Activated CD4-positive, alpha-beta T cell treated with anti-CD3 and anti-CD28 coated beads, Interleukin-2, amount 50 U/mL, for 48 hours (primary cell): Measurements from ENCODE around the gene PPP1R37.
A peak's percentile ranks its signal among the peaks of the same experiment; 100 is the strongest.

Experiments
- DNase-seq, 2 experiments: peaks; one replicate each; pipeline ENCODE4 v3.0.0-alpha.2; 2020

PPP1R37 gene

GRCh38 chr19:45156011-45156630 lies 63.1 kb downstream of the PPP1R37 start:
- DNase-seq: no peak

DNA sequence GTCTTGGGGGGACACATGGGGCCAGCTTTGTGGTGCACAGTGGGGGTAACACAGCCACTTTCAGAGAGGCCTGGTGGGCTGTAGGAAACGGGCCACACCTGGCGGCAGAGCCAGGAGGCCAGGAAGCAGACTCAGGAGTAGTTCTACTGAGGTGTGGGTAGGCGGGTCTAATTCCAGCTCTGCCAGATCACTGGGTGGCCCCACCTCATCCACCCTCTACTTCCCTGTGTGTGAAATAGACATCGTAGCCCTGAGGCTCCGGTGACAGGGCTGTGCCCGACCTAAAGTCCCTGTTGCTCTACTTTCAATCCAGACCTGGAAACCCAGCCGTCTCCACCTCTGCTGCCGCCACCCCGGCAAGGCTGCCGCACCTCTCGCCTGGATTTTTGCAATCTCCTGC lies 63.8 kb downstream of the PPP1R37 start:
- DNase-seq: no peak

GRCh38 chr19:45158503-45159209 lies 65.7 kb downstream of the PPP1R37 start:
- no peak for DNase-seq

DNA sequence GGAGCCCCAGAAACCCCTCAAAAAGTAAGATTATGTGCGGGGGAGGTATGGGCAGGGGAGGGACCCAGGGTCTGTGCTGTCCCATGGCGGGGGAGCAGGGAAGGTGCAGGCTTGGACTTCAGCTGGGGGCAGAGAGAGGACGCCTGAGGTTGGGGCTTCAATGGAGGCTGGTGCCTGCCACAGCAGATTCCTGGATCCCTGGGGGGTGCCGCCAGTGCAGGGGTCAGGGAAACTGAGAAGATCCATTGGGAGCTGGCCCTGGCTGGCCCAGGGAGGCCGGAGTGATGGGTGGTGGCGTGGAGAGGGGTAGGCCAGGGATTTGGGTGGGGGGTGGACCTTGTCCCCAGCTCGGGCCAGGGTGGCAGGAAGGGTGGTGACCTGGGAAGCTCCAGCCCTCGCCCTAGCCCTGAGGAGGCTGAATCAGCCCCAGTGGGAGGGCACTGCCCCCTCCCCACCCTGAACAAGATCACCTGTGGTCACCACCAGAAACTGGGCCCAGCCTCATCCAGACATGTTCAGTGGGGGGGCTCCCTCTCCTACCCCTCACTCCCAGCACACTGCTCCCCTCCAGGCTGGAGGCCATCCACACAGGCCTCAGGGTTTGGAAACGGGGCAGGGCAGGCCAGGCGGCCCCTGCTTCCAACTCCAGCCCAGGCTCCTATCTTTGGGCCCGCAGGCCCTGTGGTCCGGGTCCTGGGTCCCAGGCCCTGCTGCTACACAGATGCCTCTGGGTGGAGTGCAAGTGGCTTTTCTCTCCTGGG lies 66.4 kb downstream of the PPP1R37 start:
- no peak for DNase-seq

- DNase-seq: no peak
Measured at GRCh38 chr19:45159971-45160324, 67.0 kb downstream of the PPP1R37 start.

DNA sequence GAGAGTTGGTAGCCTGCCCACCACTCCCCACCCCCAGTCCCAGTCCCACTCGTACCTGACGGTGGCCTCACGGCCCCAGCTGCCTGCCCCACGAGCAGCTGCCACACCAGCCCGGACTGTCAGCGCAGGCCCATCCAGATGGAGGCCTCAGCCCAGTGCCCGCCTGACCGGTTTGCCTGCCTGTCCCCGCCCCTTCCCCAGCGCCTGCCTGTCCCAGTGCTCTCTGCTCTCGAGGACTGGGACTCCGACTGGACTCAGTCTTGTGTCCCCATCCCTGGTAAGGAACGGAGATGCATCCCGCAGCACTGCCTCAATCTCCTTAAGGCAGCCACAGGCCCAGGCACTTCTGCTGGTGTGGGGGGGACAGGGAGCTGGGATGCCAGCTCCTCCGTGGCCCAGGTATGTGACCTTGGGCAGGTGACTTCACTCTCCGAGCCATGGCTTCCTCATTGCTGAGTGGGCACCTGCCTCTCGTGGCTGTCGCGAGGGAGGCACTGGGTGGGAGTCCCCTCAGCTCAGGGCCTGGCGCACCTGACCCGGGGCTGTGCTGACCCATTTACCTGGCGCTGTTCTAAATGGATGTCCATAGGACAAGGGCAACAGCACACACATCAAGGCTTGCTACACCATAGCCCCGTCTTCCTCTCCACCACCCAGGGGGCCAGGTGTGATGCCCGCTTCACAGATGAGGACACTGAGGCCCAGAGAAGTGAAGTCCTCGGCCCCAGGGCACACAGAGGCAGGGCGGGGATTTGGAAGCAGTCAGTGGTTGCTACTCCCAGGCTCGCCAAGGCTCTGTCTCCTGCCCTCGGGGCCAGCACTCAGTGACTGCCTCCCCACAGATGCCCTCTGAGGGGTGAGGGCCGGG lies 68.1 kb downstream of the PPP1R37 start, which contains the start of gene NKPD1:
Gene NKPD1 (minus strand): TSS at position 113 of the 868 bp plus-strand sequence. CDS start 832 bp downstream, outside the sequence.
- DNase-seq: no peak

GRCh38 chr19:45161738-45162607 lies 69.0 kb downstream of the PPP1R37 start:
- DNase-seq: no peak

- no peak for DNase-seq
Measured at GRCh38 chr19:45162608-45163143, 69.7 kb downstream of the PPP1R37 start.

DNA sequence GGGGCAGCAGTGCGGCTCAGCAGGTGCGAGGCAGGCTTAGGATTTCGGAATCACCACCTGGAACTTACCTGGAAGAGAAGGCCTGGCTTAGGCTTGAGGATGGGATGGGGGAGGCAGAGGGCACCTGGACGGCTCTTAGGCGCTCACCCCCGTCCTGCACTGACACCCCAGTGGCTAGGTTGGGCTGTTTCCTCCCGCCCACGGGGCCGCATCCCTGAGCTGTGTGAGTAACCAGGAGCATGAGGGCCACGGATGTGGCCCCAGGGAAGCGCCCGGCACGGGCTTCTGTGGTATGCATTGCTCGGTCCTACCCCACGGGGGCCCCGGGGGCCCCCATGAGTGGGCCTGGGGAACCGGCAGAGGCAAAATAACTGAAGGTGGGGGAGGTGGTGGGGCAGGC lies 70.2 kb downstream of the PPP1R37 start:
- DNase-seq: no peak

- DNase-seq: no peak
Measured at GRCh38 chr19:45163751-45164460, 70.9 kb downstream of the PPP1R37 start.

DNA sequence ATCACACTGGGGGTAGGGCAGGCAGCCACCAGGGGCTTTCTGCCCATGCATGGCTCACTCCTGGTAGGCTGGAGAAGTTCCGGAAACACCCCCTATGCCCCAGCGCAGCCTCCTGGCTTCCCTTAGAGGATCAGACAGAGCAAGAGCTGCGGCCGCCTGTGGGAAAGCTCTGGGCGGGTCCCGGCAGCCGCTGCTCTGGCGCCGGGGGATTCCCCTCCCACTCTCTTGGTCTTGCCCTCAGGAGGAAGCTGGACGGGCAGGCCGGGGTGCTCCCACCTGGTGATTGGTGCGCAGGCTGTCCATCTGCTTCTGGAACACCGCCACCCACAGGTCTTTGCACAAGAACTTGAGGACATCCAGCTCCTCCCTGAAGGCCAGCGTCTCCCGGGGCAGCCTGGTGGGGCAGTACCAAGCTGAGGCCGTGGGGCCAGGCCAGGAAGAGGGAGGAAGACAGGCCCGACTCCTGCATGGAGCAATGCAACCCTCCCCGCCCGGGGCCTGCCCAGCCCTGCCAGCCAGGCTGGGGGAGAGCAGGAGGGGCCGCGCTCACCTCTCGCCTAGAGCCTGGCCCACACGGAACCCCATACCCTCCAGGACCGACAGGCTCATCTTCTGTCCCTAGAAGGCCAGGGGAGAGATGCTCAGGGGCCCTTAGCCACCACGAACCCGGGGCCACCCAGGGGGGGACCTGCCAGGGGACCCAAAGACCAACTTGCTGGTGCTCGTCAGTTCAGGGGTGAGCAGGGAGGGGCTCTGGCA lies 71.8 kb downstream of the PPP1R37 start:
- DNase-seq: peak; percentile 78 to 82

GRCh38 chr19:45166723-45167252 lies 73.8 kb downstream of the PPP1R37 start:
- DNase-seq: no peak

DNA sequence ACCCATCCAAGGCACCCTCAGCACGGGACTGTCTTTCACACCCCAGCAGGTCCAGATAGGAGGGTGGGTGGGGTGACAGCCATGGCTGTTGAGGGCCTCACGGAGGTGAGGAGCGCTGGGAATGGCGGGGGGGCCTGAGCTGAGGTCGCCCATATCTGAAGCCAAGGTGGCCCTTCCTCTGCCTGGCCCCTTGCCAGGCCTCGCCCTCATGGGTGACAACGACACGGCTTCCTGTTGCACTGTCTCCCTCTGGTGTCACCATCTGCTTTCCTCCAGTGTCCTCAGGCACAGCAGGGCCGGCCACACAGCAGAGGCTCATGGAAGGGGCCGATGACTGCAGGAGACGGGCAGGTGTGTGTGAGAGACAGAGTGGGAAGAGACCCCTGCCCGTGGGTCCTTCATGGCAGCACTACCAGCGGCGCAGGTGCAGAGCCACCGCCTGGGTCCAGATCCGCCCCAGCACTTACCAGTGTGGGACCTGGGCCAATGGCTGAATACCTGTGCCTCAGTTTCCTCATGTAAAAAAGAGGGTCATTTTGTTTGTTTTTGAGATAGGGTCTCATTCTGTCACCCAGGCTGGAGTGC lies 75.9 kb downstream of the PPP1R37 start:
- DNase-seq: no peak

GRCh38 chr19:45169602-45170001 lies 76.6 kb downstream of the PPP1R37 start:
- DNase-seq: no peak

DNA sequence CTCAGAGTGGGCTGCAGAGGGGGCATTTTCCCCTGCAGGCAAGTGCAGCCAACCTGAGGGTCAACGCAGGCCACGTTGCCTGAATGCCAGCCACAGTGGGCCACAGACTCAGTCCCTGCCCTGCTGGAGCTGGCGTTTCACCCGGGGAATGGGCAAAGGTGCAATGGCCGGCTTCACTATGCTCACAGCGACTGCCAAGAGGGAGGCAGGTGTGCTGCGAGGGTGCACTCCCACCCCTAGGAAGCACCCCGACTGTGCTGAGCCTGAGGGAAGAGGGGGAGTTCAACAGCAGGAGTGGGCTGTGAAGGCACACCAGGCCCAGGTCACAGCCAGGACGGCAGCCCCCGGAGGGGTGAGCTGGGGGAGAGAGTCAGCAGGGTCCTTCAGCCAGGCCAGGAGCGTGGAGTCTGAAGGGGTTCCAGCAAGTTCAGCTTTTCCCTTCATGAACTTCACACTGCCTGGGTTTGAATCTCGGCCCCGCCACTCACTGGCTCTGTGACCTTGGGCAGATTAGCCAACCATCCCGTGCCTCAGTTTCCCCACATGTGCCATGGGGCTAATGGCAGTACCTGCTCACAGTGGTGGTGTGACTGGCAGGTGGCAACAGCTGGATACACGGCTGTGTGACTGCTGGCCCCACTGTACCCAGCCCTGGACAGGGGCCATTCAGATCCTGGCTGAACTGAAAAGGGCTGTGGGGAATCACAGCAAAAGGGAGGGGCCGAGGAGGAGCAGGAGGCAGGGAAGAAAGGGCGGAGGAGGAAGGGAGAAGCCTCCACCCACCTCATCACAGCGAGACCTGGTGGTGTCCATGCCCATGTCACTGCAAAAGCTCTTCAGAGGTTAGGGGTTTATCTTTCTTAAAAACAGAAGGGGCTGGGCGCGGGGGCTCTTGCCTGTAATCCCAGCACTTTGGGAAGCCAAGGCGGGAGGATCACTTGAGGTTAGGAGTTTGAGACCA lies 77.4 kb downstream of the PPP1R37 start:
- no peak for DNase-seq

GRCh38 chr19:45171211-45171623 lies 78.2 kb downstream of the PPP1R37 start:
- peak; percentile 46 to 49 for DNase-seq

DNA sequence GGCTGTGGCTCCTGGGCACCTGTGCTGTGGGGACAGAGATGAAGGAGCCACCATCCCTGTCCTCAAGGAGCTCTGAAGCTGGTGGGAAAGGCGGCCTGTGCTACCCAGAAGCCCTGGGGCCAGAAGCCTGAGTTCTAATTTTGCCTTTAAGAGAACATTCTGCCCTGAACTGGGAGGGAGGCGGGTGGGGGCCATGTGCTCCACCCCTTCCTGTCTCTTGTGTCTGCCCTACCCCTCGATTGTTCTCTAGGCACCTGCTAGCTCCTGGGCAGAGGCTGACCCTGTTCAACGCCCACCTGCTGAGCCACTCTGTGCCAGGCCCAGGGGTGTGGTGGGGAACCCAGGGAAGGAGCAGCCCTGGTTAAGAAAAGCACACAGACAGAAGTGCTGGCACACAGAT lies 79.2 kb downstream of the PPP1R37 start:
- no peak for DNase-seq

DNA sequence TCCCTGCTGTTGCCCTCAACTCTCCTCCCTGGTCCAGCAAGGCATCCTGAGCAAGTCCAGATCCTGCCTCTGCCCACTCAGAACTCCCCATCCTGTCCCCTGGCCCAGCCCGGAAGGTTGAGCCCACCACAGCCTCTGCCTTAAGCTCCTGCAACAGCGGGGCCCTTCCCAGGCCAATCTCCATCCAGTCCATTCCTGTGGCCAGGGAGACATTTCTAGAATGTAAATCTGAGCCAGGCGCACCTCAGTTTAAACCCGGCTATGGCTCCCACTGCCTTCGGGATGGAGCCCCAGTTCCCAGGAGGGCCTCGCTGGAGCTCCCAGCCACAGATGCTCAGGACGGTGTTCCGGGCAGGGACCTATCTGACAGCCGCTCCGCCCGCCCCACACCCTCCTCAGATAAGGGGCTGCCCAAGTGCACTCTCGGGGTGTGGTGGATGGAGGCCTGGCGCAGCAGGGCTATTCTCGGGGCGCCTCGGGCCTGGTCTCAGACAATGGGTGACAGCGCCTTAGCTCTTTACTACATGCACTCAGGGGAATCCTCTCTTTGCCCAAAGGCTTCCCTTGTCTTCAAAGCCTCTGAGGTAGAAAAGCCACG lies 79.7 kb downstream of the PPP1R37 start:
- DNase-seq: no peak
